Mucosa of rectum (tissue), 2 donors: ENCODE data around the gene ZNF628.

Source experiments
- H3K27ac ChIP-seq, 2 donors: one replicate each; pipeline ENCODE4 v1.7.0; 2013; ENCODE audit warnings: inconsistent platforms in 2 of 2, low read depth in 2 of 2, low read length in 2 of 2
- H3K27me3 ChIP-seq, 2 donors: one replicate each; pipeline ENCODE4 v1.7.0; 2013; ENCODE audit warnings: low read length in 2 of 2; ENCODE audit not compliant: control insufficient read depth in 2 of 2, insufficient read depth in 2 of 2
- H3K36me3 ChIP-seq, 2 donors: one replicate each; pipeline ENCODE4 v1.7.0; 2013; ENCODE audit warnings: low read length in 2 of 2; ENCODE audit not compliant: control insufficient read depth in 2 of 2, insufficient read depth in 2 of 2
- H3K4me1 ChIP-seq, 2 donors: one replicate each; pipeline ENCODE4 v1.7.0; 2013; ENCODE audit warnings: low read length in 2 of 2, mild to moderate bottlenecking in 1 of 2; ENCODE audit not compliant: control insufficient read depth in 2 of 2, insufficient read depth in 2 of 2
- H3K4me3 ChIP-seq, 2 donors: one replicate each; pipeline ENCODE4 v1.7.0; 2013; ENCODE audit warnings: low read length in 2 of 2
- H3K9ac ChIP-seq, 2 donors: one replicate each; pipeline ENCODE4 v1.7.0; 2013; ENCODE audit warnings: low read length in 2 of 2, low read depth in 1 of 2, mild to moderate bottlenecking in 1 of 2
- H3K9me3 ChIP-seq, 2 donors: one replicate each; pipeline ENCODE4 v1.7.0; 2013; ENCODE audit warnings: low read length in 2 of 2; ENCODE audit not compliant: control insufficient read depth in 2 of 2
- donor health status: healthy.
- donor health status: Normal muscosa, but diverticular disease.

ZNF628 gene

GRCh38 chr19:55484593-55485438 is 8.4 kb downstream of the ZNF628 start, which contains the start of gene NAT14:
Gene NAT14 (plus strand): TSS chr19:55485188. CDS start chr19:55485709, 521 bp downstream.
- Histone ChIP-seq H3K27me3 (no peaks in the 10 kb centered on the region), H3K4me3 (peak within 1 kb of the TSS; percentile 62 to 65), H3K9me3 (no peaks in the 10 kb centered on the region), H3K9ac (peak within 1 kb of the TSS; percentile 32 to 37), H3K4me1 (peaks cover 9 to 17% of the 10 kb centered on the region in 2 donors), H3K27ac (peak within 1 kb of the TSS; percentile 65 to 74), H3K36me3 (no peaks in the 10 kb centered on the region)

GRCh38 chr19:55485439-55486011 is 9.1 kb downstream of the ZNF628 start:
- Histone ChIP-seq H3K4me1 (peaks cover 9 to 17% of the 10 kb centered on the region in 2 donors), H3K27me3 (no peaks in the 10 kb centered on the region), H3K4me3 (peak overlapping the region; percentile 62 to 65), H3K27ac (peak overlapping the region; percentile 65 to 74), H3K9ac (peak overlapping the region in 1 of 2 donors; percentile 33), H3K36me3 (no peaks in the 10 kb centered on the region), H3K9me3 (no peaks in the 10 kb centered on the region)

GRCh38 chr19:55486043-55486970 is 9.9 kb downstream of the ZNF628 start:
- Histone ChIP-seq H3K27ac (peak overlapping the region; percentile 48 to 64), H3K9ac (no peak overlapping the region), H3K9me3 (no peaks in the 10 kb centered on the region), H3K27me3 (peaks cover 0 to 4% of the 10 kb centered on the region in 2 donors), H3K4me3 (no peak overlapping the region), H3K4me1 (peaks cover 9 to 19% of the 10 kb centered on the region in 2 donors), H3K36me3 (no peaks in the 10 kb centered on the region)

DNA sequence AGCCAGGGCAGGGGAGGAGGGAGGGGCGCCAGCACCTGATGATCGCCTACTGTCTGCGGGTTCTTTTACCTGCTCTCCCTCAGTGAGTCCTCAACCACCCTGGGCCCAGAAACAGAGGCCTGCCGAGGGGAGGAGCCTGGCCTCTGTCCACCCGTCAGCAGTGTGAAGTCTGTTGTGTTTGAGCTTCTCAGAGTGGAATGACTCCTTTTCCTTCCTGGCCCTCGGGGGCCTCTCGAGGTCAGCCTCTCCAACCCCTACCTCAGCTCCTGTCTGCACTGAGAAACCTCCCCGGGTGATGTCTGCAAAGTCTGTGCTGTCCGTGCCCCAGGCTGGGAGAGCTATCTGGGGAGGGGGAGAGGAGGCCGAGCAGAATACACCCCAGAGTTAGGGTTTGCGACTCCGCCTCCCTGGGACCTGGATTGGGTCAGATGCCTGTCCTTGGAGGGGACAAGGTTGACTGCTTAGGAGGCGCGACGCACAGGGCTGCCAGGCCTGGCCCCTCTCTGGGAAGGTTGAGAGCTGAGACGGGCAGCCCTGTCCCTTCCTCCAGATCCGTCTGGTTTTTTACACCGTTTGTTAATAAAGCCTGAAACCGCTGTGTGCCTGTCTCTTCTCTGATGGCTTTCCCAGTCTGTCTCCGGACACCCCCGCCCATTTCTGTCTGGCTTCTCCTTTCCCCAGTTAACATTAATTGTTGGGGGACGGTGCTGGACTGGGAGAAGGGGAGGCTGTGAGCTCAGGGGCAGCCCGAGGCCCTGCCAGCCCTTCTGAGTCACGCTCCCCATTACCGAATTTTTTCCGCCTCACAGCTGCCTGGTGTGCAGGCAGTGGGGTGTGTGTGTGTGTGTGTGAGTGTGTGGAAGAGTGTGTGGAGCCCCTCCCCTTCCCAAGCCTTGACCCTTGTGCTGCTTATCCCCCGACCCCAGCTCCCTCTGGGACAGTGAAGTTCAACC is 10.8 kb downstream of the ZNF628 start:
- Histone ChIP-seq H3K27me3 (peaks cover 3 to 5% of the 10 kb centered on the region in 2 donors), H3K36me3 (no peaks in the 10 kb centered on the region), H3K4me1 (peaks cover 9 to 20% of the 10 kb centered on the region in 2 donors), H3K9me3 (no peaks in the 10 kb centered on the region), H3K9ac (peak overlapping the region; percentile 14 to 23), H3K4me3 (no peak overlapping the region), H3K27ac (peak overlapping the region; percentile 48 to 64)

- Histone ChIP-seq H3K9ac (peak within 1 kb of the TSS; percentile 14 to 48), H3K4me1 (peaks cover 9 to 20% of the 10 kb centered on the region in 2 donors), H3K4me3 (no peak within 1 kb of the TSS)
Observed at GRCh38 chr19:55487924-55488687, 11.7 kb downstream of the ZNF628 start, which contains the start of gene SSC5D. Gene SSC5D (plus strand): TSS chr19:55488436. CDS start chr19:55488590, 154 bp downstream.

DNA sequence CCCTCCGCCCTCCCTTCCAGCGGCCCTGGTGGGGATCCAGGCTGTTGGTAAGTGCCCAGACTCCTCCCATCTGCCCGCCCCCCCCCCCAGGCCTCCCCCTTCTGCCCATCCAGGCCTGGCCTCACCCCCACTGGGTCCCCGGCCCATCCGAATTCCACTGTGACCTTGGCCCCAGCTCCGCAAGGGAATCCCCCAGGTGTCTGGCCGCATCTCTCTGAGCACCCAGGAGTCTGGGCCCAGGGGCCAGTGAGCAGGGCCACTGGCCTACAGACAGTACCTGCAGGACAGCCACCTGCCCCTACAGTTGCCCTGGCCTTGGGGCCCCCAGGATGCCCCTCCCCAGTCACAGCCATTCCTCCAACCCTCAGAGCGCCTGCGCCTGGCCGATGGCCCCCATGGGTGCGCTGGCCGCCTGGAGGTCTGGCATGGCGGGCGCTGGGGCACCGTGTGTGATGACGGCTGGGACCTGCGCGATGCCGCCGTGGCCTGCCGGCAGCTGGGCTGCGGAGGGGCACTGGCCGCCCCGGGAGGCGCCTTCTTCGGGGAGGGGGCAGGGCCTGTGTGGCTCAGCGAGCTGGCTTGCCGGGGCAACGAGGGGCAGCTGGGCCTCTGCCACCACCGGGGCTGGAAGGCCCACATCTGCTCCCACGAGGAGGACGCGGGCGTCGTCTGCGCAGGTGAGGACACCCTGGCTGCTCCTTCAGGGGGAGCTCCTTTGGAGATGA is 12.7 kb downstream of the ZNF628 start:
- no peak overlapping the region for H3K27ac ChIP-seq
- peaks cover 9 to 17% of the 10 kb centered on the region in 2 donors for H3K4me1 ChIP-seq
- no peaks in the 10 kb centered on the region for H3K9me3 ChIP-seq
- no peak overlapping the region for H3K4me3 ChIP-seq
- H3K36me3 ChIP-seq, result no peaks in the 10 kb centered on the region
- no peak overlapping the region for H3K9ac ChIP-seq
- H3K27me3 ChIP-seq, result peaks cover 3 to 8% of the 10 kb centered on the region in 2 donors

More at GRCh38 chr19:55487924-55488687, 11.7 kb downstream of the ZNF628 start, which contains the start of gene SSC5D:
- H3K27ac ChIP-seq, result peak within 1 kb of the TSS; percentile 64 to 75
- H3K27me3 ChIP-seq, result peaks cover 3 to 5% of the 10 kb centered on the region in 2 donors
- no peaks in the 10 kb centered on the region for H3K36me3 ChIP-seq
- H3K9me3 ChIP-seq, result no peaks in the 10 kb centered on the region

- Histone ChIP-seq H3K27me3 (peaks cover 3 to 9% of the 10 kb centered on the region in 2 donors), H3K36me3 (no peaks in the 10 kb centered on the region), H3K4me3 (no peak overlapping the region), H3K9ac (no peak overlapping the region), H3K9me3 (no peaks in the 10 kb centered on the region), H3K27ac (no peak overlapping the region), H3K4me1 (peaks cover 5 to 14% of the 10 kb centered on the region in 2 donors)
Observed at GRCh38 chr19:55489711-55490477, 13.5 kb downstream of the ZNF628 start.
